Retinal pigment epithelial cell (primary cell): ENCODE measurements around the gene TEX36.
"Not testable (repeated sequence)": the region's sequence is repeated elsewhere in the genome, so short reads cannot be mapped to it uniquely, and the experiment has no call there.

Experiments used
- DNase-seq: peaks from one replicate; pipeline ENCODE4 v3.0.0-alpha.2; 2010; ENCODE audit warnings: low read depth
- H3K4me3 ChIP-seq: 2 replicates; pipeline ENCODE4 v1.5.1; 2011; ENCODE audit warnings: mild to moderate bottlenecking, low read length, control low read depth, moderate library complexity
- CTCF ChIP-seq: conservative IDR thresholded peaks from 2 replicates; pipeline ENCODE4 v1.5.1; 2011; ENCODE audit warnings: low read depth, low read length, control low read depth, inconsistent platforms

Gene TEX36

GRCh38 chr10:125698481-125698998 is 15.6 kb upstream of the TEX36 start:
- no peak for DNase-seq
- TF ChIP-seq CTCF: no peak
- no peak overlapping the region for H3K4me3 ChIP-seq

GRCh38 chr10:125696884-125697283 is 13.9 kb upstream of the TEX36 start:
- not testable (repeated sequence) for DNase-seq, H3K4me3 ChIP-seq

- DNase-seq: peak; percentile 93
- no peak overlapping the region for H3K4me3 ChIP-seq
- no peak for TF ChIP-seq CTCF
These were observed 11.9 kb upstream of the TEX36 start for GRCh38 chr10:125694883-125695282.

GRCh38 chr10:125693524-125693847 is 10.5 kb upstream of the TEX36 start:
- TF ChIP-seq CTCF: no peak
- H3K4me3 ChIP-seq: no peak overlapping the region
- no peak for DNase-seq

- H3K4me3 ChIP-seq: no peak overlapping the region
- DNase-seq: no peak
- no peak for TF ChIP-seq CTCF
These were observed 9.9 kb upstream of the TEX36 start for GRCh38 chr10:125692601-125693523.

- TF ChIP-seq CTCF: no peak
- no peak for DNase-seq
- no peak overlapping the region for H3K4me3 ChIP-seq
These were observed 9.2 kb upstream of the TEX36 start for GRCh38 chr10:125692196-125692595.

- DNase-seq: peak; percentile 71
- no peak for TF ChIP-seq CTCF
- no peak overlapping the region for H3K4me3 ChIP-seq
These were observed 8.4 kb upstream of the TEX36 start for GRCh38 chr10:125691160-125691981.
